H1 (cell line): ENCODE results near the gene DNAH10. TPM values are rescaled to one million over a fixed set of nuclear protein-coding genes. Genes with fewer than 3 reads are reported as not detected.

Experiments used
- BACH1 ChIP-seq: IDR thresholded peaks from 2 replicates; pipeline ENCODE4 v1.6.1; 2012; ENCODE audit warnings: low read length, improper control_type of control experiment
- polyA plus RNA-seq, 7 experiments: library from polyadenylated mRNA; depleted of rRNA in 3 of 7; stranded (reverse) in 5 of 7; unstranded in 2 of 7; fragments of >200 nt in 5 of 7; fragments of 200-250 nt in 2 of 7; gene quantifications; 1 replicate in 5 of 7; 2 replicates in 1 of 7; 4 replicates in 1 of 7; pipeline versions ENCODE4 v1.2.1 to v1.2.3, GENCODE V29; 2011 to 2013; ENCODE audit warnings: missing spikeins in 2 of 7, mixed read lengths in 2 of 7
- total RNA-seq: library from RNA; stranded (reverse); fragmentation: NEBNext Ultra II Directional; extraction: Animal tissue kit (Norgen Biotek cat#: 25700); gene quantifications from 2 replicates; pipeline ENCODE4 v1.2.1, GENCODE V29; 2021

The DNAH10 gene
- total and polyA plus RNA-seq, 2 of the 8 experiments (the other 6 are each of a cell fraction or from before 2014, with no cell fraction given), result 0.02 to 0.24 TPM

GRCh38 chr12:123782997-123783792 is 21.1 kb downstream of the DNAH10 start (continued):
- no peak for TF ChIP-seq BACH1
